Subcutaneous adipose tissue (tissue), 4 donors: ENCODE results near the gene PRKAG1. TPM values are rescaled to one million over a fixed set of nuclear protein-coding genes. Genes with fewer than 3 reads are reported as not detected.

Source experiments
- total RNA-seq, 4 donors: library from RNA; depleted of rRNA; stranded (reverse); fragments of >200 nt; gene quantifications; one replicate each; pipeline ENCODE4 v1.1.0, GENCODE V29; 2016
- TF ChIP-seq, protein P1 (sequence below): fragments of 450-650 bp; IDR thresholded peaks from one replicate; pipeline ENCODE4 v1.5.1; 2016; ENCODE audit warnings: low read depth, mild to moderate bottlenecking, control low read depth, antibody characterized with exemption, moderate library complexity

The PRKAG1 gene
- total RNA-seq, 4 donors from 2014 or later: 57.7 to 67.4 (median 59.7) TPM

DNA sequence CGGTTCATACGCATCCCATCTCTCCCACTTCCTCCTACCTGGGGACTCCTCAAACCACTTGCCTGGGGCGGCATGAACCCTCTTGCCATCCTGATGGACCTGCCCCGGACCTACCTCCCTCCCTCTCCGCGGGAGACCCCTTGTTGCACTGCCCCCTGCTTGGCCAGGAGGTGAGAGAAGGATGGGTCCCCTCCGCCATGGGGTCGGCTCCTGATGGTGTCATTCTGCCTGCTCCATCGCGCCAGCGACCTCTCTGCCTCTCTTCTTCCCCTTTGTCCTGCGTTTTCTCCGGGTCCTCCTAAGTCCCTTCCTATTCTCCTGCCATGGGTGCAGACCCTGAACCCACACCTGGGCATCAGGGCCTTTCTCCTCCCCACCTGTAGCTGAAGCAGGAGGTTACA lies 36.8 kb downstream of the PRKAG1 start:
- TF ChIP-seq, protein P1, sequence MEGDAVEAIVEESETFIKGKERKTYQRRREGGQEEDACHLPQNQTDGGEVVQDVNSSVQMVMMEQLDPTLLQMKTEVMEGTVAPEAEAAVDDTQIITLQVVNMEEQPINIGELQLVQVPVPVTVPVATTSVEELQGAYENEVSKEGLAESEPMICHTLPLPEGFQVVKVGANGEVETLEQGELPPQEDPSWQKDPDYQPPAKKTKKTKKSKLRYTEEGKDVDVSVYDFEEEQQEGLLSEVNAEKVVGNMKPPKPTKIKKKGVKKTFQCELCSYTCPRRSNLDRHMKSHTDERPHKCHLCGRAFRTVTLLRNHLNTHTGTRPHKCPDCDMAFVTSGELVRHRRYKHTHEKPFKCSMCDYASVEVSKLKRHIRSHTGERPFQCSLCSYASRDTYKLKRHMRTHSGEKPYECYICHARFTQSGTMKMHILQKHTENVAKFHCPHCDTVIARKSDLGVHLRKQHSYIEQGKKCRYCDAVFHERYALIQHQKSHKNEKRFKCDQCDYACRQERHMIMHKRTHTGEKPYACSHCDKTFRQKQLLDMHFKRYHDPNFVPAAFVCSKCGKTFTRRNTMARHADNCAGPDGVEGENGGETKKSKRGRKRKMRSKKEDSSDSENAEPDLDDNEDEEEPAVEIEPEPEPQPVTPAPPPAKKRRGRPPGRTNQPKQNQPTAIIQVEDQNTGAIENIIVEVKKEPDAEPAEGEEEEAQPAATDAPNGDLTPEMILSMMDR: no peak

DNA sequence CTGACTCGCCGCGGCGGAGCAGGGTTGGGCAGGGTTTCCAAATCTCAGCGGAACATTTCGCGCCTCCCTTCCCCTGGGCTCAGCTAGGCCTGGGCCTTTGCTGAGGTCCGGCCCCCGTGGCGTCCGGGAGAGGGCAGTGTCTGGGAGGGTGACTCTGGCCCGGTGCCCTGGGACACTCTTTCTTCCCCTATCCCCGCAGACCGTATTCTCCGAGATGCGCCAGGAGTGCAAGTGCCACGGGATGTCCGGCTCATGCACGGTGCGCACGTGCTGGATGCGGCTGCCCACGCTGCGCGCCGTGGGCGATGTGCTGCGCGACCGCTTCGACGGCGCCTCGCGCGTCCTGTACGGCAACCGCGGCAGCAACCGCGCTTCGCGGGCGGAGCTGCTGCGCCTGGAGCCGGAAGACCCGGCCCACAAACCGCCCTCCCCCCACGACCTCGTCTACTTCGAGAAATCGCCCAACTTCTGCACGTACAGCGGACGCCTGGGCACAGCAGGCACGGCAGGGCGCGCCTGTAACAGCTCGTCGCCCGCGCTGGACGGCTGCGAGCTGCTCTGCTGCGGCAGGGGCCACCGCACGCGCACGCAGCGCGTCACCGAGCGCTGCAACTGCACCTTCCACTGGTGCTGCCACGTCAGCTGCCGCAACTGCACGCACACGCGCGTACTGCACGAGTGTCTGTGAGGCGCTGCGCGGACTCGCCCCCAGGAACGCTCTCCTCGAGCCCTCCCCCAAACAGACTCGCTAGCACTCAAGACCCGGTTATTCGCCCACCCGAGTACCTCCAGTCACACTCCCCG lies 37.4 kb downstream of the PRKAG1 start:
- TF ChIP-seq, protein P1: no peak

- TF ChIP-seq, protein P1: no peak
Measured at GRCh38 chr12:48980389-48980952, 38.1 kb downstream of the PRKAG1 start.

- TF ChIP-seq, protein P1: no peak
Measured at GRCh38 chr12:48979602-48980388, 38.8 kb downstream of the PRKAG1 start.

GRCh38 chr12:48978741-48979601 lies 39.6 kb downstream of the PRKAG1 start:
- TF ChIP-seq, protein P1: no peak

DNA sequence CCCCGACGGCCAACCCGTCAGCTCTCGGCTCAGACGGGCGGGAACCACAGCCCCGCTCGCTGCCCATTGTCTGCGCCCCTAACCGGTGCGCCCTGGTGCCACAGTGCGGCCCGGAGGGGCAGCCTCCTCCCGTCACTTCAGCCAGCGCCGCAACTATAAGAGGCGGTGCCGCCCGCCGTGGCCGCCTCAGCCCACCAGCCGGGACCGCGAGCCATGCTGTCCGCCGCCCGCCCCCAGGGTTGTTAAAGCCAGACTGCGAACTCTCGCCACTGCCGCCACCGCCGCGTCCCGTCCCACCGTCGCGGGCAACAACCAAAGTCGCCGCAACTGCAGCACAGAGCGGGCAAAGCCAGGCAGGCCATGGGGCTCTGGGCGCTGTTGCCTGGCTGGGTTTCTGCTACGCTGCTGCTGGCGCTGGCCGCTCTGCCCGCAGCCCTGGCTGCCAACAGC lies 40.3 kb downstream of the PRKAG1 start, which contains the start of gene WNT1:
WNT1 (plus strand) TSS at position 32 of the 450 bp plus-strand sequence; CDS start at position 361, 329 bp downstream.
- TF ChIP-seq, protein P1: no peak
